ENCODE measurements around the gene TRRAP. TPM values are rescaled to one million over a fixed set of nuclear protein-coding genes. Genes with fewer than 3 reads are reported as not detected.

TRRAP gene
- total and polyA plus RNA-seq, 2 experiments from 2014 or later = 14.9 to 58.7 TPM

DNA sequence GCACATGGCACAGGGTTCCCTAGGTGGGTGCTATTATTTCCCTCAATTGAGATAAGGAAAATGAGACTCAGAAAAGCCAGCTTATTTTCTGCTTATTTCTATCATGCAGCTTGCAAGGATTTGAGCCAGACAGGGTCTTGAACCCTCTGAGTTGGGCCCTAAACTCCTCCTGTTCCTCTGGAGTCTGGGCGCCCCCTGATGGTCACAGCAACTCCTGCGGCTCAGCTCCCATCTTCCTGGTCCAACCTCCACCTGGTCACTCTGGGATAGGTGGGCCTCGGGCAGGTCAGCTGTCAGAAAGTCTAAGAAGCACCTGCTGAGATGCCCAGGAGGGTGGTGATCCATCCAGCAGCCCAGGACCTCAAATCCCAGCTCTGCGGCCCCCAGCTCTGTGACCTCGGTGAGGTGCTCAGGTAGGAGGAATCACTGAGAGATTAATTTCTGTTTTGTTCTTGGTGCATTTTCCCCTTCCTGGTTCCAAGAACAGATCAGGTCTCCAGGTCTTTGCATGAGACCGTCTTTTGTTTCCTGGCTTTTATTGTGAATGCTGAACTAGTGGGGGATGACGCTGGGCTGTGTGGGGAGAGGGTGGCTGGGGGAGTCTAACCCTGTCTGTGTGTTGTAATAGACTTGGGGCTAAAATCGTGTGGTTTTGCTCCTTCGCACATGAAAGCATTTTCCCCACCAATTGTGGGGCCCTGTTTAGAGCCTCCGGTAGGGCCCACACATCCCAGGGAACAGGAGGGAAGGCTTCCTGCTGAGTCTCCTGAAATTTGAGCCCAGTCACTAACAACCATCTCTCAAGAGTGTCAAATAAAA, 41.3 kb upstream of the TRRAP start:
- Histone ChIP-seq H3K4me1 (ENCODE audit: insufficient read depth) (peaks cover 7% of the 10 kb centered on the region; the same call in 1 of the 2 replicates), H3K27me3 (ENCODE audit: insufficient read depth) (no peaks in the 10 kb centered on the region), H3K9me2 (ENCODE audit: insufficient read depth) (no peaks in the 10 kb centered on the region), H4K20me1 (replicated peaks; ENCODE audit: insufficient read depth) (no peaks in the 10 kb centered on the region), H3K36me3 (ENCODE audit: insufficient read depth) (no peaks in the 10 kb centered on the region), H3K4me3 (peak overlapping the region; percentile 21; the same call in 1 of the 2 replicates), H3K27ac (ENCODE audit: low read depth) (no peak overlapping the region), H3F3A (replicated peaks; ENCODE audit: low read depth) (no peaks in the 10 kb centered on the region; the same call in 1 of the 2 replicates), H2AFZ (peak overlapping the region; percentile 12; the same call in 1 of the 2 replicates), H3K4me2 (peak overlapping the region; percentile 48), H3K79me2 (replicated peaks; ENCODE audit: insufficient read depth) (no peaks in the 10 kb centered on the region)
- peaks cover 8% of the 10 kb centered on the region for H3K4me1 Mint-ChIP-seq
- peak; percentile 91 for DNase-seq (ENCODE audit: low spot score)
- no peaks in the 10 kb centered on the region for H3K9me3 Mint-ChIP-seq
- H3K36me3 Mint-ChIP-seq (ENCODE audit: low read depth) = no peaks in the 10 kb centered on the region; the same call in 2 of the 3 replicates
- peak; percentile 88 for ATAC-seq
- peak overlapping the region; percentile 18; the same call in 1 of the 3 replicates for H3K4me3 Mint-ChIP-seq
- H3K27ac Mint-ChIP-seq = 0 out of 2 replicates have a peak overlapping the region, but pooled peaks have one; percentile 12
- peaks cover 9% of the 10 kb centered on the region for H3K27me3 Mint-ChIP-seq (ENCODE audit: insufficient read depth, low read depth, poor library complexity)
- TF ChIP-seq EZH2phosphoT487 (IDR thresholded peaks at IDR 0.05; ENCODE audit: unreplicated experiment) = no peak
- TF ChIP-seq, protein P1, sequence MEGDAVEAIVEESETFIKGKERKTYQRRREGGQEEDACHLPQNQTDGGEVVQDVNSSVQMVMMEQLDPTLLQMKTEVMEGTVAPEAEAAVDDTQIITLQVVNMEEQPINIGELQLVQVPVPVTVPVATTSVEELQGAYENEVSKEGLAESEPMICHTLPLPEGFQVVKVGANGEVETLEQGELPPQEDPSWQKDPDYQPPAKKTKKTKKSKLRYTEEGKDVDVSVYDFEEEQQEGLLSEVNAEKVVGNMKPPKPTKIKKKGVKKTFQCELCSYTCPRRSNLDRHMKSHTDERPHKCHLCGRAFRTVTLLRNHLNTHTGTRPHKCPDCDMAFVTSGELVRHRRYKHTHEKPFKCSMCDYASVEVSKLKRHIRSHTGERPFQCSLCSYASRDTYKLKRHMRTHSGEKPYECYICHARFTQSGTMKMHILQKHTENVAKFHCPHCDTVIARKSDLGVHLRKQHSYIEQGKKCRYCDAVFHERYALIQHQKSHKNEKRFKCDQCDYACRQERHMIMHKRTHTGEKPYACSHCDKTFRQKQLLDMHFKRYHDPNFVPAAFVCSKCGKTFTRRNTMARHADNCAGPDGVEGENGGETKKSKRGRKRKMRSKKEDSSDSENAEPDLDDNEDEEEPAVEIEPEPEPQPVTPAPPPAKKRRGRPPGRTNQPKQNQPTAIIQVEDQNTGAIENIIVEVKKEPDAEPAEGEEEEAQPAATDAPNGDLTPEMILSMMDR (conservative IDR thresholded peaks at IDR 0.05; ENCODE audit: low read depth in 2 of 2) = peak; percentile 93 to 96
- TF ChIP-seq REST (IDR thresholded peaks at IDR 0.05; ENCODE audit: unreplicated experiment) = no peak
- no peak for TF ChIP-seq EZH2 (IDR thresholded peaks at IDR 0.05; ENCODE audit: low read depth, unreplicated experiment)

DNA sequence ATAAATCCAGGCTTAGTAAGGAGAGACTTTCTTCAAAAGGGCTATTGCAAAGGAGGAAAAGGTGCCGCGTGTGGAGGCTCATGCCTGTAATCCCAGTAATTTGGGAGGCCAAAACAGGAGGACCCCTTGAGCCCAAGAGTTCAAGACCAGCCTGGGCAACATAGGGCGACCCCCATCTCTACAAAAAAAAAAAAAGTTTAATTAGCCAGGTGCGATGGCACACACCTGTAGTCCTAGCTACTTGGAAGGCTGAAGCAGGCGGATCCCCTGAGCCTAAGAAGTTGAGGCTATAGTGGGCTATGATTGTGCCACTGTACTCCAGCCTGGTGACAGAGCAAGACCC, 40.7 kb upstream of the TRRAP start:
- Histone ChIP-seq H4K20me1 (replicated peaks; ENCODE audit: insufficient read depth) (no peaks in the 10 kb centered on the region), H3K4me1 (ENCODE audit: insufficient read depth) (peaks cover 7% of the 10 kb centered on the region; the same call in 1 of the 2 replicates), H3K36me3 (ENCODE audit: insufficient read depth) (no peaks in the 10 kb centered on the region), H2AFZ (peak overlapping the region; percentile 12; the same call in 1 of the 2 replicates), H3F3A (replicated peaks; ENCODE audit: low read depth) (no peaks in the 10 kb centered on the region; the same call in 1 of the 2 replicates), H3K79me2 (replicated peaks; ENCODE audit: insufficient read depth) (no peaks in the 10 kb centered on the region), H3K27me3 (ENCODE audit: insufficient read depth) (no peaks in the 10 kb centered on the region), H3K9me2 (ENCODE audit: insufficient read depth) (no peaks in the 10 kb centered on the region), H3K4me3 (no peak overlapping the region), H3K4me2 (peak overlapping the region; percentile 48; the same call in 1 of the 2 replicates), H3K27ac (ENCODE audit: low read depth) (no peak overlapping the region)
- Mint-ChIP-seq H3K9me3 (no peaks in the 10 kb centered on the region), H3K36me3 (ENCODE audit: low read depth) (no peaks in the 10 kb centered on the region; the same call in 2 of the 3 replicates), H3K4me3 (no peak overlapping the region), H3K4me1 (peaks cover 8% of the 10 kb centered on the region), H3K27ac (0 out of 2 replicates have a peak overlapping the region, but pooled peaks have one; percentile 12), H3K27me3 (ENCODE audit: insufficient read depth, low read depth, poor library complexity) (peaks cover 9% of the 10 kb centered on the region)
- DNase-seq (ENCODE audit: low spot score) = no peak
- ATAC-seq = no peak
- TF ChIP-seq, protein P2, sequence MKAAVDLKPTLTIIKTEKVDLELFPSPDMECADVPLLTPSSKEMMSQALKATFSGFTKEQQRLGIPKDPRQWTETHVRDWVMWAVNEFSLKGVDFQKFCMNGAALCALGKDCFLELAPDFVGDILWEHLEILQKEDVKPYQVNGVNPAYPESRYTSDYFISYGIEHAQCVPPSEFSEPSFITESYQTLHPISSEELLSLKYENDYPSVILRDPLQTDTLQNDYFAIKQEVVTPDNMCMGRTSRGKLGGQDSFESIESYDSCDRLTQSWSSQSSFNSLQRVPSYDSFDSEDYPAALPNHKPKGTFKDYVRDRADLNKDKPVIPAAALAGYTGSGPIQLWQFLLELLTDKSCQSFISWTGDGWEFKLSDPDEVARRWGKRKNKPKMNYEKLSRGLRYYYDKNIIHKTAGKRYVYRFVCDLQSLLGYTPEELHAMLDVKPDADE (IDR thresholded peaks at IDR 0.05) = no peak
- no peak for TF ChIP-seq NANOG (IDR thresholded peaks at IDR 0.05; ENCODE audit: borderline replicate concordance)
- no peak for TF ChIP-seq EZH2phosphoT487 (IDR thresholded peaks at IDR 0.05; ENCODE audit: unreplicated experiment)

Data from GM23338 (cell line).